HG02610 (cell line): ENCODE measurements around the gene CACNB2.
"Not testable (repeated sequence)": the region's sequence is repeated elsewhere in the genome, so short reads cannot be mapped to it uniquely, and the experiment has no call there.

Experiments
- ATAC-seq: cut with Tn5 transposase; IDR thresholded peaks from one replicate; pipeline ENCODE4 v1.9.1; 2021; ENCODE audit warnings: mild to moderate bottlenecking, moderate library complexity; ENCODE audit not compliant: unreplicated experiment

Gene CACNB2

GRCh38 chr10:18196806-18197550 is 56.8 kb downstream of the CACNB2 start:
- ATAC-seq, result no peak

- ATAC-seq, result no peak
These were observed 57.5 kb downstream of the CACNB2 start for GRCh38 chr10:18197706-18198105.

DNA sequence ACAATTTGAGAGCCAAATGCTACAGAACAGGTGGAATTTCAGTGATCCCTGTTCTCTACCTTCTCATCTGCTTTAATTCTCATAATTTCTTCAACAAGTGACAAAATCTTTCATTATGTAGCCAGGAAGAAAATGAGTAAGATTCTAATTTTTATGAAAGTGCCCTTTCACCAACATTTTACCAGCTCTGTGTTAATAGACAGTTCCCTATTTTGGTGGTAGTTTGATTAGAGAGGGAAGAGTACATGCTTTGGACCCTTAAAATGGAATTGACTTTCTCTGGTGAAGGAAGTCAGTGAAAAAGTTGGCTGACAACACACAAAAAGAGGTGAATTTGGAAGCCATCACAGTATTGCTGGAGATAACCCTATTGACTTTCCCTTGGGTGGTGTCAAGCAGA is 61.7 kb downstream of the CACNB2 start:
- ATAC-seq, result no peak

GRCh38 chr10:18202680-18203460 is 62.6 kb downstream of the CACNB2 start:
- ATAC-seq, result no peak

DNA sequence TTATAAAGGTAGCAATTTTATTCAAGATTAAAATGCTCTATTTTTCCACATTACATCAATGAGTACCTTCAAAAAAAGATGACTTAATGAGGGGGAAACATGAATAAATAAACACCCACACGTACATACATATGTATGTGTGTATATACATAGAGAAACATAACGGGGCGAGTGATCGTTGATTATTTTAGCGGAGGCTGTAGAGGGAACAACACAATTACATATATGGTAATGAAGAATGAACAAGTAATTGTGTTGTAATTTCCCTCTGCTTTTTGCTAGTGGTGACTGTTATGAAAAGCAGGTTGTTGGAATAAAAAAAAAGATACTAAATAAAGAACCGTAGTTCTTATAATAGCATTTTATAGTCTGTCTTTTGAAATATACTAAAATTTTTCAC is 63.2 kb downstream of the CACNB2 start:
- no peak for ATAC-seq

DNA sequence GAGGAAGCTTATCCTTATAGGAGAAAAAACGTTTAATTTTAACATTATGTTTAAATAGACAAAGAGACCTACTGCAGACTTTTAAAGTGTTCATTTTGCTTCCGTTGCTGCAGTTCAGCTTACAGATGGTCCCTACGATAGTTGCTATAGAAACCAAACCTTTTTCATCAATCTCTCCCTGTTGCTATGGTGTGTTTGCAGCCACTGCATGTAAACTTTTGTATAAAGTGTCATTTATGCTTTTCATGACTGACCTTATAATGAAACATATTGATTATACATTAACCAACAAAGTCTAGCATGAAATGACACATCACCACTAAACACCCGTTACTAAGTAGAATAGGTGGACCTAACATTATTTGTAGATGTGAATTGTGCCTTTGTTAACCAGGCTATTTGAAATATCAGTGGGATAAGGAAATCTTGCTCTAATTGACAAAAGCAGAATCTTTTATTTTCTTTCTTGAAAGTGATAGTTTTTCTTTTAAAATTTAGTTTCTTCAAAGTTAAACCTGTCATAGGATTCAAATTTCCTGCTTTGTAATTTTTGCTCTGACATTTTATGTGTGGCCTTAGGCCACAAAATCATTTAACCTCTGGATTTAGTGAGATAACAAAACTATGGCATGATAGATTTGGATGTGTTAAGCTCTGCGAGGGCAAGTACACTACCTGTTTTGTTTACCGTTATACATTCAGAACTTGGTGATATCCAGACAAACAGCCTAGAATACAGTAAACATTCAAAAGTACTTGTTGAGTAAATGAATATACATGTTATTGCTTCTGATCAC is 64.0 kb downstream of the CACNB2 start:
- no peak for ATAC-seq

GRCh38 chr10:18205098-18205834 is 65.0 kb downstream of the CACNB2 start:
- ATAC-seq, result no peak

- ATAC-seq, result not testable (repeated sequence)
These were observed 68.0 kb downstream of the CACNB2 start for GRCh38 chr10:18208186-18208585.

DNA sequence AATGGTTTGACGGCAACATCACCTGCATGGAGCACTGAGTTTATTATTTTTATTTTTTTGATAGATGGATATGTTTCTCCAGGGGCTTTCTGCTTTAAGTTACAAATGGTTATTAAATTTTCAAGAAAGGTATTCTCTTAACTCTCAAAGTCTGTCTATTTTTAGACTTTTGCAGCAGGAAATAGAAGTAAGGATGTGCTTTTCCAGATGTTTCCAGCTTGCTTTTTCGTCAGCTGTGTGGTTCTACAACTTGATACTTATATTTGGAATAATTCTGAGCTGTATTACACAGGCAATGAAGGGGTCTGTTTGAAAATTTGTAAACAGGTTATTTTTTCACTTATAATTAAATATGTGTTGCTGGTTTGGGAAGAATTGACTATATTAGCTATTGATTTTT is 69.0 kb downstream of the CACNB2 start:
- no peak for ATAC-seq

DNA sequence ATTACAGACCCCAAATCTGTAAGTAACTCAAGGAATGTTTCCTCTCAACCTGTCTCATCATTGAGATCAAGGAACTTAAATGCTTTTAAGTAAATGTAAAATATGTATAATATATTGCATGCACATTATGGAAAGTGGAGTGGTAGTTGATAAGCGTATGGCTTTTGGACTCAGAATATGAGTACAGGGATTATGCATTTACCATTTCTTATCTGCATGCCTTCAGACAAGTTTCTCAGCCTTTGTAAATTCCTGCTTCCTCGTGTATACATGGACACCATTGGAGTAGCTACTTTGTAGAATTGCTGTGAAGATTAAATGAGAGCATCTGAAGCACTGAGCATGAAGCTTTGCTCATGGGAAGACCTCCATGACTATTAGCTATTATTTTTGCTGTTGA is 70.5 kb downstream of the CACNB2 start:
- ATAC-seq, result no peak

- no peak for ATAC-seq
These were observed 71.6 kb downstream of the CACNB2 start for GRCh38 chr10:18211862-18212261.

- no peak for ATAC-seq
These were observed 73.0 kb downstream of the CACNB2 start for GRCh38 chr10:18213271-18213670.

DNA sequence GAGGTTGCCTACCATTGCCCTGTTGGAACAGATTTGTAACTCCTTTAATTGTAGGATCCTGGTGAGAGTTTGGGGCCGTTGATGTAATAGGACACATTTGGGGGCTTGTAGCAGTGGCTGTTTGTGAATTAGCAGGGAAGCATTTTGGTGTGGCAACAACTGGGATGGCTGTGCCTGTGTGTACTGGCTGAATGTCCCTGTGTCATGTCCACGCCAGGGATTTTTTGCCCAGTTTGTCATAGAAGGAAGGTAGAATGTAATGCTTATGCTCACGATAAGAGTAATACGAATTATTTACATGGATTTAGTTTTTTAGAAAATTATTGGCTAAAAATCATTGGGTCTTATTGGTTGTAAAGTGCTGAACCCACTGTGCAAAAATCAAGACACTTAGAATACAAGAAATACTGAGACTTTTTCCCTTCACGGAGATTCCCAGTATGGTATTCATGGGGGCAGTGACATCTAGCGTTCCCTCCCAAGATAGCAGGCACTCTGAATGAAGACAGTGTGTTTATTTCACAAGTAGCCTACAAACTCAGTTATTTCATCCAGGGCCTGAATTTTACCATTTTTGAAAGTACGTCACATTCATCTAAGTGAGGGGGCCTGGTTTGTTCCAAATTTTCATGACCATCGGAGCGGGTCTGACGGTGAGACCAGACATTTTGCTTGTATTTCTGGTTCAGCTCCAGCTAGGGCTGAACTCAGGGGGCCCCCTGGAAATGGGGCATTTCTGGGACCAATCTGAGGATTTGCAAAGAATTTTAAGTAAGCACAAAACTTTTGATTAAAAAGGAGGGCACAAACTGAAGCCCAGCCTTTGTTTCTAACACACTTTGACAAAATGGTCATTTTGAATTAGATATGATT is 74.7 kb downstream of the CACNB2 start:
- ATAC-seq, result peak; percentile 53

DNA sequence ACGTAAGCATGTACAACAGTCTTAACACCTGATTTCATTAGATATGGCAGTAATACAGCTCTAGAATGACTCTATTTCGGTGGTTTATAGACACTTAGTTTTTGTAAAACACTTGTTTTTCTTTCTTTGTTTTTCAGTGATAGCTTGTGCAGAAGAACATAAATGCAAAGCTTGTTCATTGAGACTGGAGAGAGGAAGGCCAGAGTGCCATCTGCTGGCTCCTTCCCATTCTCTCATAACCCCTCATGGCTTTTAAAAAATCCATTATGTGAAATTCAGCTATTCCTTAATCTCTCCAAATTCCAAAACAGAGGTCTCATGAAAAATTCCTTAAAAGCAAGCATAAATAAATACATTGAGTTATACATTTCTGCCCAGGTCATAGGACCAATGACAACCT is 76.3 kb downstream of the CACNB2 start:
- no peak for ATAC-seq

DNA sequence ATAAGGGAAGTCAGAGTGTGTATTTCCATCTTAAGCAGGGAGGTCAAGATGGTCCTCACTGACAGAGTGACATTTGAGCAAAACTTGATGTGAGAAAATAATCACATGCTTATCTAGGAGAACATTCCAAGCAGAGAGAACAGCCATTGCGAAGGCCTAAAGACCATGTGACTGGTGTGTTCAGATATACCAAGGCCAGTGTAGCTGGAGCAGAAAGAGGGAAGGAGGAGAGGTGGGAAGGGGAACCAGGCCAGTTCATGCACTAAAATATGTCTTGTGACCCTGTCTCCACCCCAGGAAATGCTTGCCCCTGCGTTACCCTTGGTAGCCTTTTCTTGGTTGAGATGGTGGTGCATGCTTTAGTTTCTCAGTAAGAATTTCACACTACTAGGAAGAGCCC is 77.4 kb downstream of the CACNB2 start:
- no peak for ATAC-seq

DNA sequence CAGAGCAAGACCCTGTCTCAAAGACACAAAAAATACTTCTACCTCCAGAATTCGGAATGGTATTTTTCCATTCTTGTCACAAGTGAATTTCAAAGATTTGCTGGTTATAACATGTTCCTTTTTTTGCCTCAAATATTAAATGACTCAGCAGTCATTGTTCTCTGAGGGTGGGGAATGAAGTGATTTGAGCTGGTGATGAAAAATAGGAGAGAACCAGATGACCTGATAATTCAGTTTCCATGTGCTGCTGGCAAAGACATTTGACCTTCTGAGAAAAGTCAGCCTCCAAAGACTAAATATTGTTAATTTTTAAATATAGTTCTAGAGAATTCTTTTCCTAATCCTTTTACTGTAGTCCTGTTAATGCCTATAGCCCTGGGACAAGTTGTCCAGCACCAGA is 78.9 kb downstream of the CACNB2 start:
- no peak for ATAC-seq

DNA sequence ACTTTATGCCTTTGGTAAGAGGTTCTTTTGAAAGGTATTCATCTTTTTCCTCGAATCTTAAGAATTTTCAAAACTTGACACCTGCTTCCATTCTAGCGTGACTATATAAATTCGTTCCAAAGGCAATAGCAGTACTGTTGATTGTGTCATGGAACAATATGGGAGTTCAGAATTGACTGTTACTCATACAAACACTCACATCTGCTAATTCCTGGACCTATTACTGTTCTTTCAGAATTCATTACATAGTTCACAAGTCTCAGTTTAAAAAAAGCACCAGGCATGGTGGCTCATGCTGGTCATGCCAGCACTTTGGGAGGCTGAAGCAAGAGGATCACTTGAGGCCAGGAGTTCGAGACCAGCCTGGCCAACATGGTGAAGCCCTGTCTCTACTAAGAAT is 80.9 kb downstream of the CACNB2 start:
- ATAC-seq, result no peak

DNA sequence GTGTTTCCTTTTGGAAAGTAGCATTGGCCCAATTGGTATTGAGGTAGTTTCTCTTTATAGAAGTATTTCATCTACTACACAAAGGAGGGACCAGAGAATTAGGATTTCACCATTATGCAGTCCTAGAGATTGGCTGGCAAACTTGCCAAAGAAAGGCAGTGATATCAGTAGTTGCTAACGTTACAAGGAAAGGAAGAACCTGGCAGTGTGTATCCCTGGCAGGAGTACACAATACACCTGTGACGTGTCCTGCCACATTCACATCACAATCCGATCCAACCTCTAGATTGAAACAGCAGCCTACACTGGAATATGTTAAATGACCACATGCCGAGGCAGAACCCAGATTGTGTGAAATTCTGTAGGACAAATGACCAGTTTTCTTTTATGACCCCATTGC is 81.7 kb downstream of the CACNB2 start:
- no peak for ATAC-seq

GRCh38 chr10:18222866-18223265 is 82.6 kb downstream of the CACNB2 start:
- no peak for ATAC-seq

- ATAC-seq, result no peak
These were observed 83.7 kb downstream of the CACNB2 start for GRCh38 chr10:18223898-18224297.
